Activated T-cell treated with anti-CD3 and anti-CD28 coated beads, Interleukin-2, amount 50 U/mL, for 4 hours (primary cell): ENCODE measurements around the gene SMARCAD1. TPM values are rescaled to one million over a fixed set of nuclear protein-coding genes. Genes with fewer than 3 reads are reported as not detected.

Experiments used
- ATAC-seq, 2 donors: fragments of 200-7000 bp; cut with Tn5 transposase; one replicate each; pipeline ENCODE4 v1.10.0; 2021
- DNase-seq: peaks from one replicate; pipeline ENCODE4 v3.0.0-alpha.2; 2020
- H3K27me3 Mint-ChIP-seq: one replicate; pipeline ENCODE4 v1.8.0; 2021; ENCODE audit warnings: low read depth, mixed read lengths
- H3K36me3 Mint-ChIP-seq: one replicate; pipeline ENCODE4 v1.8.0; 2022; ENCODE audit warnings: mixed read lengths; ENCODE audit not compliant: insufficient read depth
- H3K4me1 Mint-ChIP-seq: one replicate; pipeline ENCODE4 v1.8.0; 2021; ENCODE audit warnings: low read depth, mixed read lengths
- H3K4me3 Mint-ChIP-seq: one replicate; pipeline ENCODE4 v1.8.0; 2021; ENCODE audit warnings: mild to moderate bottlenecking, moderate library complexity, mixed read lengths
- H3K9me3 Mint-ChIP-seq: one replicate; pipeline ENCODE4 v1.8.0; 2021; ENCODE audit warnings: mixed read lengths
- total RNA-seq, 3 donors: library from RNA; stranded (reverse); gene quantifications; one replicate each; pipeline ENCODE4 v1.2.1, GENCODE V29; 2021

Gene SMARCAD1
- total RNA-seq, 3 donors from 2014 or later, result 31.2 to 33.8 (median 33.2) TPM

- H3K9me3 Mint-ChIP-seq, result no peaks in the 10 kb centered on the region
- no peaks in the 10 kb centered on the region for H3K27me3 Mint-ChIP-seq
- DNase-seq (no peak), ATAC-seq (no peak)
- H3K4me3 Mint-ChIP-seq, result peak overlapping the region; percentile 97
- peaks cover 47% of the 10 kb centered on the region for H3K4me1 Mint-ChIP-seq
- H3K36me3 Mint-ChIP-seq, result peaks cover 33% of the 10 kb centered on the region
These were observed 1.3 kb downstream of the SMARCAD1 start for GRCh38 chr4:94208918-94209317.

- H3K9me3 Mint-ChIP-seq, result no peaks in the 10 kb centered on the region
These were observed 4.2 kb downstream of the SMARCAD1 start for GRCh38 chr4:94211861-94212260.

GRCh38 chr4:94214703-94215319, 7.1 kb downstream of the SMARCAD1 start:
- Mint-ChIP-seq H3K4me3 (peak overlapping the region; percentile 50), H3K4me1 (peaks cover 58% of the 10 kb centered on the region), H3K9me3 (no peaks in the 10 kb centered on the region), H3K36me3 (peaks cover 60% of the 10 kb centered on the region), H3K27me3 (no peaks in the 10 kb centered on the region)
- ATAC-seq (peak; percentile 57 to 69), DNase-seq (no peak)

More at GRCh38 chr4:94211861-94212260, 4.2 kb downstream of the SMARCAD1 start:
- DNase-seq (no peak), ATAC-seq (no peak)
- Mint-ChIP-seq H3K27me3 (no peaks in the 10 kb centered on the region), H3K4me1 (peaks cover 67% of the 10 kb centered on the region), H3K4me3 (no peak overlapping the region), H3K36me3 (peaks cover 55% of the 10 kb centered on the region)

- ATAC-seq, result peak; percentile 33 to 43
- no peak for DNase-seq
- peaks cover 48% of the 10 kb centered on the region for H3K4me1 Mint-ChIP-seq
- H3K36me3 Mint-ChIP-seq, result peaks cover 55% of the 10 kb centered on the region
- H3K9me3 Mint-ChIP-seq, result no peaks in the 10 kb centered on the region
- H3K27me3 Mint-ChIP-seq, result no peaks in the 10 kb centered on the region
- no peak overlapping the region for H3K4me3 Mint-ChIP-seq
These were observed 8.7 kb downstream of the SMARCAD1 start for GRCh38 chr4:94216394-94216793.

GRCh38 chr4:94219402-94219801, 11.7 kb downstream of the SMARCAD1 start:
- Mint-ChIP-seq H3K36me3 (peaks cover 40% of the 10 kb centered on the region), H3K9me3 (no peaks in the 10 kb centered on the region)
- ATAC-seq, result no peak

GRCh38 chr4:94221916-94222315, 14.3 kb downstream of the SMARCAD1 start:
- no peaks in the 10 kb centered on the region for H3K9me3 Mint-ChIP-seq
- peaks cover 37% of the 10 kb centered on the region for H3K36me3 Mint-ChIP-seq
- H3K4me1 Mint-ChIP-seq, result peaks cover 21% of the 10 kb centered on the region
- no peaks in the 10 kb centered on the region for H3K27me3 Mint-ChIP-seq
- no peak for DNase-seq
- no peak overlapping the region for H3K4me3 Mint-ChIP-seq
- peak in 1 of 2 donors; percentile 58 for ATAC-seq

More at GRCh38 chr4:94219402-94219801, 11.7 kb downstream of the SMARCAD1 start:
- Mint-ChIP-seq H3K4me3 (no peak overlapping the region), H3K4me1 (peaks cover 38% of the 10 kb centered on the region), H3K27me3 (no peaks in the 10 kb centered on the region)
- no peak for DNase-seq

- Mint-ChIP-seq H3K27me3 (no peaks in the 10 kb centered on the region), H3K9me3 (no peaks in the 10 kb centered on the region), H3K4me3 (no peak overlapping the region), H3K4me1 (peaks cover 13% of the 10 kb centered on the region), H3K36me3 (peaks cover 40% of the 10 kb centered on the region)
- no peak for ATAC-seq
- DNase-seq, result no peak
These were observed 17.8 kb downstream of the SMARCAD1 start for GRCh38 chr4:94225449-94225848.

- H3K9me3 Mint-ChIP-seq, result no peaks in the 10 kb centered on the region
- ATAC-seq (no peak), DNase-seq (no peak)
- H3K4me1 Mint-ChIP-seq, result peaks cover 13% of the 10 kb centered on the region
- no peak overlapping the region for H3K4me3 Mint-ChIP-seq
- no peaks in the 10 kb centered on the region for H3K27me3 Mint-ChIP-seq
- peaks cover 43% of the 10 kb centered on the region for H3K36me3 Mint-ChIP-seq
These were observed 19.1 kb downstream of the SMARCAD1 start for GRCh38 chr4:94226763-94227162.

GRCh38 chr4:94228493-94229216, 21.0 kb downstream of the SMARCAD1 start:
- H3K9me3 Mint-ChIP-seq, result no peaks in the 10 kb centered on the region
- ATAC-seq (no peak), DNase-seq (no peak)
- no peak overlapping the region for H3K4me3 Mint-ChIP-seq
- peaks cover 11% of the 10 kb centered on the region for H3K4me1 Mint-ChIP-seq
- H3K36me3 Mint-ChIP-seq, result peaks cover 49% of the 10 kb centered on the region
- no peaks in the 10 kb centered on the region for H3K27me3 Mint-ChIP-seq

GRCh38 chr4:94232519-94232918, 24.9 kb downstream of the SMARCAD1 start:
- ATAC-seq, result no peak
- Mint-ChIP-seq H3K4me3 (no peak overlapping the region), H3K27me3 (no peaks in the 10 kb centered on the region), H3K9me3 (no peaks in the 10 kb centered on the region), H3K4me1 (peaks cover 3% of the 10 kb centered on the region), H3K36me3 (peaks cover 28% of the 10 kb centered on the region)
- DNase-seq, result no peak

GRCh38 chr4:94235825-94236224, 28.2 kb downstream of the SMARCAD1 start:
- no peaks in the 10 kb centered on the region for H3K27me3 Mint-ChIP-seq
- DNase-seq (no peak), ATAC-seq (no peak)
- H3K9me3 Mint-ChIP-seq, result no peaks in the 10 kb centered on the region
- peaks cover 20% of the 10 kb centered on the region for H3K36me3 Mint-ChIP-seq
- peaks cover 3% of the 10 kb centered on the region for H3K4me1 Mint-ChIP-seq
- no peak overlapping the region for H3K4me3 Mint-ChIP-seq

GRCh38 chr4:94237271-94237670, 29.6 kb downstream of the SMARCAD1 start:
- DNase-seq (no peak), ATAC-seq (no peak)
- Mint-ChIP-seq H3K27me3 (no peaks in the 10 kb centered on the region), H3K4me3 (no peak overlapping the region), H3K9me3 (no peaks in the 10 kb centered on the region), H3K4me1 (no peaks in the 10 kb centered on the region), H3K36me3 (peaks cover 19% of the 10 kb centered on the region)

- DNase-seq (no peak), ATAC-seq (no peak)
- Mint-ChIP-seq H3K9me3 (no peaks in the 10 kb centered on the region), H3K4me1 (no peaks in the 10 kb centered on the region), H3K36me3 (peaks cover 20% of the 10 kb centered on the region), H3K4me3 (no peak overlapping the region), H3K27me3 (no peaks in the 10 kb centered on the region)
These were observed 30.5 kb downstream of the SMARCAD1 start for GRCh38 chr4:94238160-94238559.

GRCh38 chr4:94240384-94240783, 32.7 kb downstream of the SMARCAD1 start:
- H3K4me3 Mint-ChIP-seq, result no peak overlapping the region
- DNase-seq (no peak), ATAC-seq (no peak)
- H3K27me3 Mint-ChIP-seq, result no peaks in the 10 kb centered on the region
- H3K9me3 Mint-ChIP-seq, result no peaks in the 10 kb centered on the region
- peaks cover 31% of the 10 kb centered on the region for H3K36me3 Mint-ChIP-seq
- H3K4me1 Mint-ChIP-seq, result no peaks in the 10 kb centered on the region
